GM19099 (cell line): ENCODE results near the gene VAC14.

ENCODE experiments used
- POLR2A ChIP-seq: IDR thresholded peaks from 3 replicates; pipeline ENCODE4 v1.6.1; 2011; ENCODE audit warnings: low read depth; ENCODE audit not compliant: insufficient read length; ENCODE audit errors: extremely low read depth

Gene VAC14

GRCh38 chr16:70725912-70726828 lies 74.8 kb downstream of the VAC14 start:
- no peak for TF ChIP-seq POLR2A

- no peak for TF ChIP-seq POLR2A
These were observed 75.7 kb downstream of the VAC14 start for GRCh38 chr16:70725024-70725911.

GRCh38 chr16:70724146-70725023 lies 76.6 kb downstream of the VAC14 start:
- no peak for TF ChIP-seq POLR2A

- TF ChIP-seq POLR2A = no peak
These were observed 77.2 kb downstream of the VAC14 start for GRCh38 chr16:70723740-70724145.

- no peak for TF ChIP-seq POLR2A
These were observed 79.6 kb downstream of the VAC14 start for GRCh38 chr16:70721202-70721963.

GRCh38 chr16:70720425-70721201 lies 80.3 kb downstream of the VAC14 start:
- no peak for TF ChIP-seq POLR2A

GRCh38 chr16:70717065-70717464 lies 83.9 kb downstream of the VAC14 start:
- no peak for TF ChIP-seq POLR2A

GRCh38 chr16:70715860-70716357 lies 85.0 kb downstream of the VAC14 start:
- no peak for TF ChIP-seq POLR2A

GRCh38 chr16:70715055-70715858 lies 85.7 kb downstream of the VAC14 start:
- no peak for TF ChIP-seq POLR2A

GRCh38 chr16:70714581-70715054 lies 86.3 kb downstream of the VAC14 start:
- TF ChIP-seq POLR2A = no peak

- TF ChIP-seq POLR2A = no peak
These were observed 87.1 kb downstream of the VAC14 start for GRCh38 chr16:70713824-70714223.

- no peak for TF ChIP-seq POLR2A
These were observed 87.6 kb downstream of the VAC14 start for GRCh38 chr16:70713342-70713741.
